DND-41 (cell line): ENCODE measurements around the gene DENR.
"Not testable (repeated sequence)": the region's sequence is repeated elsewhere in the genome, so short reads cannot be mapped to it uniquely, and the experiment has no call there.

ENCODE experiments used
- CTCF ChIP-seq: IDR thresholded peaks from 2 replicates; pipeline ENCODE4 v1.5.1; 2012; ENCODE audit warnings: borderline replicate concordance, low read length, moderate library complexity, mild to moderate bottlenecking; ENCODE audit not compliant: poor library complexity, severe bottlenecking; ENCODE audit errors: extremely low read depth
- EZH2 ChIP-seq: IDR thresholded peaks from 3 replicates; pipeline ENCODE4 v1.6.1; 2012; ENCODE audit warnings: borderline replicate concordance, low read depth, mild to moderate bottlenecking, moderate library complexity, low read length, inconsistent platforms; ENCODE audit not compliant: severe bottlenecking

- TF ChIP-seq CTCF, EZH2: not testable (repeated sequence)
These were observed 37.4 kb upstream of the DENR start for GRCh38 chr12:122715211-122715610.
